GM10266 (cell line): ENCODE results near the gene XKR8.

Experiments
- DNase-seq: peaks from one replicate; pipeline ENCODE4 v3.0.0; 2012; ENCODE audit errors: extremely low spot score
- CTCF ChIP-seq: IDR thresholded peaks from 2 replicates; pipeline ENCODE4 v1.5.1; 2012; ENCODE audit warnings: mild to moderate bottlenecking, low read depth; ENCODE audit not compliant: control insufficient read depth, insufficient read depth; ENCODE audit errors: missing control alignments

Gene XKR8

GRCh38 chr1:27959792-27960603 is at the start of gene XKR8:
TSS of gene XKR8 (plus strand) at chr1:27959973. CDS start at chr1:27960070, 97 bp downstream.
- DNase-seq, result peak; percentile 94
- TF ChIP-seq CTCF, result peak; percentile 62

GRCh38 chr1:27912429-27912828 is 47.3 kb upstream of the XKR8 start:
- no peak for TF ChIP-seq CTCF
- DNase-seq, result no peak

GRCh38 chr1:27915082-27915575 is 44.6 kb upstream of the XKR8 start:
- TF ChIP-seq CTCF, result no peak
- no peak for DNase-seq

GRCh38 chr1:27922272-27922671 is 37.5 kb upstream of the XKR8 start:
- no peak for DNase-seq
- TF ChIP-seq CTCF, result no peak

- no peak for DNase-seq
- peak; percentile 17 for TF ChIP-seq CTCF
These were observed 31.4 kb upstream of the XKR8 start for GRCh38 chr1:27928216-27928954.

GRCh38 chr1:27931184-27931583 is 28.6 kb upstream of the XKR8 start:
- no peak for TF ChIP-seq CTCF
- DNase-seq, result no peak

GRCh38 chr1:27931759-27932158 is 28.0 kb upstream of the XKR8 start:
- DNase-seq, result no peak
- no peak for TF ChIP-seq CTCF
